K562 (cell line): Measurements from ENCODE around the gene LAT. TPM values are rescaled to one million over a fixed set of nuclear protein-coding genes. Genes with fewer than 3 reads are reported as not detected.
A peak's percentile ranks its signal among the peaks of the same experiment; 100 is the strongest.

Experiments
- ATAC-seq: fragments of 200-7000 bp; cut with Tn5 transposase; 3 replicates; pipeline ENCODE4 v1.9.1; 2020; ENCODE audit warnings: moderate library complexity
- BruUV-seq: library from RNA; stranded (reverse); fragments of 400-500 nt; replicated peaks from 2 replicates; lab custom pipeline; 2021; lab: Mats Ljungman, UMichigan
- CTCF ChIA-PET: fragments of 300-600 bp; formaldehyde crosslinking; extraction: SDS; loops from one replicate; lab custom pipeline; 2021; ENCODE audit warnings: low intra/inter-chr PET ratio; lab: Yijun Ruan, JAX
- POLR2A ChIA-PET: fragments of 300-600, 350-650 bp; sonication (Branson Sonifier 250); formaldehyde crosslinking; extraction: SDS; loops from one replicate; lab custom pipeline; 2021; ENCODE audit warnings: antibody characterized with exemption, inconsistent platforms; lab: Yijun Ruan, JAX
- DNase-seq, 4 experiments: peaks; one replicate each; pipeline versions ENCODE4 v3.0.0 to v3.0.0-alpha.2; 2011 to 2018; ENCODE audit warnings: low spot score in 3 of 4, mixed read lengths in 3 of 4; ENCODE audit errors: extremely low read depth in 1 of 4
- FAIRE-seq: peaks from 2 replicates; lab custom pipeline; 2011; peaks lifted over from hg19 to GRCh38; lab: Jason Lieb, UNC
- H2AFZ ChIP-seq: 2 replicates; pipeline ENCODE4 v1.6.0; 2011; ENCODE audit warnings: low read depth, low read length, control low read depth, inconsistent platforms
- H3K27ac ChIP-seq: fragments of 200-600 bp; 3 replicates; pipeline ENCODE4 v1.8.0; 2011; ENCODE audit warnings: low read depth, mild to moderate bottlenecking, control low read depth, inconsistent platforms, low read length, moderate library complexity, mixed read lengths; ENCODE audit errors: extremely low read depth
- H3K27me3 ChIP-seq, 2 experiments: fragments of 300-600 bp in 1 of 2; 2 replicates in 1 of 2; 3 replicates in 1 of 2; pipeline versions ENCODE4 v1.6.0 to v1.8.0; 2011; ENCODE audit warnings: inconsistent platforms in 2 of 2, low read length in 2 of 2, mild to moderate bottlenecking in 1 of 2, mixed read lengths in 1 of 2, moderate library complexity in 1 of 2; ENCODE audit not compliant: control insufficient read depth in 2 of 2, insufficient read depth in 2 of 2
- H3K36me3 ChIP-seq: fragments of 300-600 bp; 3 replicates; pipeline ENCODE4 v1.8.0; 2011; ENCODE audit warnings: mild to moderate bottlenecking, low read length, inconsistent platforms; ENCODE audit not compliant: control insufficient read depth, insufficient read depth
- H3K4me1 ChIP-seq, 2 experiments: fragments of 200-600 bp in 1 of 2; replicated peaks in 1 of 2; 2 replicates in 1 of 2; 3 replicates in 1 of 2; pipeline versions ENCODE4 v1.5.1 to v1.8.0; 2011; ENCODE audit warnings: inconsistent platforms in 2 of 2, low read length in 2 of 2, mild to moderate bottlenecking in 1 of 2, mixed read lengths in 1 of 2, moderate library complexity in 1 of 2; ENCODE audit not compliant: control insufficient read depth in 2 of 2, insufficient read depth in 2 of 2
- H3K4me2 ChIP-seq: 2 replicates; pipeline ENCODE4 v1.6.1; 2011; ENCODE audit warnings: low read length, control low read depth, inconsistent platforms, mixed read lengths; ENCODE audit not compliant: insufficient read depth
- H3K4me3 ChIP-seq: fragments of 200-600 bp; sonication (generic), shearing (Covaris generic); 2 replicates; pipeline ENCODE4 v1.5.1; 2016; ENCODE audit warnings: control low read depth, inconsistent platforms
- H3K79me2 ChIP-seq: fragments of 200-600 bp; 3 replicates; pipeline ENCODE4 v1.8.0; 2011; ENCODE audit warnings: low read length, inconsistent platforms; ENCODE audit not compliant: control insufficient read depth, insufficient read depth
- H3K9ac ChIP-seq, 2 experiments: 2 replicates each; pipeline versions ENCODE4 v1.6.0 to v1.6.1; 2011; ENCODE audit warnings: low read depth in 2 of 2, low read length in 2 of 2, control low read depth in 1 of 2, inconsistent platforms in 1 of 2, mild to moderate bottlenecking in 1 of 2, mixed read lengths in 1 of 2; ENCODE audit not compliant: insufficient read depth in 1 of 2
- H3K9me1 ChIP-seq: one replicate; pipeline ENCODE4 v1.6.0; 2011; ENCODE audit warnings: inconsistent platforms, mild to moderate bottlenecking, low read length, moderate library complexity; ENCODE audit not compliant: control insufficient read depth, insufficient read depth
- H3K9me3 ChIP-seq: replicated peaks from 2 replicates; pipeline ENCODE4 v1.5.1; 2011; ENCODE audit warnings: low read depth, low read length, inconsistent platforms; ENCODE audit not compliant: control insufficient read depth, insufficient read depth
- H4K20me1 ChIP-seq: replicated peaks from 2 replicates; pipeline ENCODE4 v1.6.1; 2011; ENCODE audit warnings: low read length, inconsistent platforms, mixed read lengths; ENCODE audit not compliant: control insufficient read depth, insufficient read depth
- CAMTA2 ChIP-seq: fragments of 250-450 bp; sonication (Bioruptor Pico); conservative IDR thresholded peaks from 2 replicates; pipeline ENCODE4 v1.5.1; 2022
- CEBPB ChIP-seq: fragments of 450-650 bp; IDR thresholded peaks from 2 replicates; pipeline ENCODE4 v1.6.1; 2016; ENCODE audit warnings: missing genetic modification characterization, missing compliant biosample characterization
- CEBPG ChIP-seq, 3 experiments: fragments of 200-800 bp in 1 of 3; sonication (Bioruptor generic) in 1 of 3; sonication (generic) in 1 of 3; formaldehyde crosslinking in 1 of 3; IDR thresholded peaks in 2 of 3; conservative IDR thresholded peaks in 1 of 3; 2 replicates each; pipeline versions ENCODE4 v1.6.1 to v1.8.0; 2016 to 2022; ENCODE audit warnings: missing compliant biosample characterization in 2 of 3, missing genetic modification characterization in 2 of 3, mild to moderate bottlenecking in 1 of 3, missing genetic modification reagents in 1 of 3
- CREBBP ChIP-seq: IDR thresholded peaks from one replicate; pipeline ENCODE4 v1.6.1; 2012; ENCODE audit warnings: low read depth, mild to moderate bottlenecking, control low read depth, inconsistent platforms, low read length
- JUNB ChIP-seq: fragments of 450-650 bp; formaldehyde crosslinking; conservative IDR thresholded peaks from 2 replicates; pipeline ENCODE4 v1.4.0; 2020; ENCODE audit warnings: mild to moderate bottlenecking
- POLR2H ChIP-seq: IDR thresholded peaks from 2 replicates; pipeline ENCODE4 v1.6.1; 2016; ENCODE audit warnings: missing genetic modification characterization, low read depth, mild to moderate bottlenecking, control low read depth, missing compliant biosample characterization, moderate library complexity
- RFX1 ChIP-seq: fragments of 450-650 bp; IDR thresholded peaks from 2 replicates; pipeline ENCODE4 v1.6.1; 2016; ENCODE audit warnings: mild to moderate bottlenecking, moderate library complexity
- ZBED1 ChIP-seq: IDR thresholded peaks from 2 replicates; pipeline ENCODE4 v1.6.1; 2014
- ZNF354B ChIP-seq: fragments of 250-450 bp; sonication (Bioruptor Pico); IDR thresholded peaks from 2 replicates; pipeline ENCODE4 v1.4.0; 2020
- ZNF431 ChIP-seq: sonication (generic); formaldehyde crosslinking; IDR thresholded peaks from 2 replicates; pipeline ENCODE4 v1.8.0; 2022; ENCODE audit warnings: mild to moderate bottlenecking, missing genetic modification reagents
- ZNF551 ChIP-seq: fragments of 250-450 bp; sonication (Bioruptor Pico); IDR thresholded peaks from 2 replicates; pipeline ENCODE4 v1.5.0; 2021; ENCODE audit warnings: mild to moderate bottlenecking, moderate library complexity
- WGBS: fragments of 100-300 bp; shearing (Covaris generic); methylation state at CpG from one replicate; pipeline ENCODE4 v1.1.6; 2016; ENCODE audit warnings: low coverage, mixed read lengths; ENCODE audit not compliant: insufficient coverage; ENCODE audit errors: missing lambda C conversion rate; 5-methylcytosine and 5-hydroxymethylcytosine counted together
- in situ Hi-C: fragments of 300-500 bp; cut with MboI; formaldehyde crosslinking; loops from 4 replicates; pipeline ENCODE4 v1.15.0; 2018; ENCODE audit warnings: inconsistent platforms, mixed read lengths
- intact Hi-C: fragments of 100-400 bp; cut with micrococcal nuclease; formaldehyde crosslinking; loops from 2 replicates; pipeline ENCODE4 v1.14.2; 2022
- polyA plus RNA-seq, 8 experiments: library from polyadenylated mRNA; depleted of rRNA in 4 of 8; stranded (reverse) in 5 of 8; unstranded in 3 of 8; fragments of >200 nt; fragmentation: Nextera tagmentation in 2 of 8; fragmentation: Illumina TruSeq in 1 of 8; extraction: Ambion mirVana in 2 of 8; extraction: Trizol in 1 of 8; gene quantifications; 2 replicates each; pipeline versions ENCODE4 v1.2.1 to v1.2.3, GENCODE V29; 2011 to 2014; ENCODE audit warnings: inconsistent platforms in 1 of 8, missing spikeins in 1 of 8
- total RNA-seq, 7 experiments: library from RNA; depleted of rRNA in 6 of 7; stranded (reverse); fragments of >200 nt in 6 of 7; fragmentation: Illumina TruSeq in 2 of 7; extraction: Trizol in 2 of 7; gene quantifications; 2 replicates each; pipeline versions ENCODE4 v1.2.1 to v1.2.3, GENCODE V29; 2011 to 2021; ENCODE audit warnings: low replicate concordance in 1 of 7
- TF ChIP-seq, protein P1 (sequence below): fragments of 450-650 bp; IDR thresholded peaks from 2 replicates; pipeline ENCODE4 v1.6.1; 2018; ENCODE audit warnings: mild to moderate bottlenecking, low read depth; ENCODE audit not compliant: partially characterized antibody
- TF ChIP-seq, protein P2 (sequence below): IDR thresholded peaks from 2 replicates; pipeline ENCODE4 v1.6.1; 2011; ENCODE audit not compliant: insufficient read length; ENCODE audit errors: extremely low read depth
- TF ChIP-seq, protein P3 (sequence below), 3 experiments: IDR thresholded peaks in 2 of 3; conservative IDR thresholded peaks in 1 of 3; 2 replicates each; pipeline ENCODE4 v1.5.1; 2011 to 2012; ENCODE audit warnings: low read length in 3 of 3, mild to moderate bottlenecking in 3 of 3, control low read depth in 2 of 3, improper control_type of control experiment in 1 of 3, inconsistent platforms in 1 of 3, low read depth in 1 of 3, mixed read lengths in 1 of 3, moderate library complexity in 1 of 3; ENCODE audit not compliant: insufficient read depth in 2 of 3
- TF ChIP-seq, protein P4 (sequence below): fragments of 250-450 bp; sonication (Bioruptor Pico); IDR thresholded peaks from 2 replicates; pipeline ENCODE4 v1.8.0; 2022; ENCODE audit warnings: inconsistent platforms, mild to moderate bottlenecking, moderate library complexity, borderline replicate concordance
- TF ChIP-seq, protein P5 (sequence below): sonication (generic); formaldehyde crosslinking; IDR thresholded peaks from 2 replicates; pipeline ENCODE4 v1.9.0; 2022; ENCODE audit warnings: mild to moderate bottlenecking, missing genetic modification reagents

The LAT gene
- total and polyA plus RNA-seq, 9 of the 15 experiments (the other 6 are each of a cell fraction or from before 2014, with no cell fraction given) = 0.40 to 4.2 (median 1.3) TPM

DNA sequence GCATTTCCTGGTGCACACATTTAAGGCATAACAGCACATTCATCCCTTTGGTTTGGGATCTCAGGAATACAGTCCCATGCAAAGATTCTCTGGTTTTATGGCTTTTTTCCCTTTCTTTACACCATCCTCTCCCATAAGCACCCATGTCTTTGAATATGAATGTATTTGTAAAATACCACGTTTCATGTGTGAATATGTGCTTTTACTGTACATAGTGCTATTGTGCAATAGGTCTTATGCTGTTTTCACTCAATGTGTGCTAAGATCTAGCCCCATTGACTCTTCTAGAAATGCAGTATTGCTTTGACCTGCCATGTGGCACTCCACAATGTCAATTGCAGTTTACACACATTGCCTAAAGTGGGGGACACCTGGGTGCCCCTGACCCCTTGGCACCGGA, 20.4 kb upstream of the LAT start:
- intact Hi-C loops (no loop called here), in situ Hi-C loops (loop anchor here (25.0 kb wide), 1 partner anchor 302 kb away; no protein-coding TSS in a partner anchor)
- Histone ChIP-seq H3K27me3 (no peaks in the 10 kb centered on the region), H3K36me3 (peaks cover 52% of the 10 kb centered on the region), H3K4me1 (no peaks in the 10 kb centered on the region), H2AFZ (no peak overlapping the region), H4K20me1 (no peaks in the 10 kb centered on the region), H3K9me1 (no peaks in the 10 kb centered on the region), H3K79me2 (no peaks in the 10 kb centered on the region), H3K9me3 (no peaks in the 10 kb centered on the region), H3K9ac (no peak overlapping the region), H3K27ac (no peak overlapping the region), H3K4me3 (no peak overlapping the region), H3K4me2 (no peak overlapping the region)
- ATAC-seq (no peak), DNase-seq (no peak), FAIRE-seq (no peak)
- no TSS peak for BruUV-seq
- ChIA-PET CTCF (no interaction called here), POLR2A (no interaction called here)
- 70% methylated on average over 2 of the region's 2 CpGs for WGBS
- TF ChIP-seq RFX1 (no peak), ZNF551 (CRISPR knock-in tag) (no peak), POLR2H (tag) (no peak), ZNF431 (CRISPR knock-in tag) (no peak), CEBPG (CRISPR knock-in tag; IDR thresholded peaks at IDR 0.05) (0 out of 2 replicates have a peak, but pooled peaks have one; percentile 48), CEBPG (tag; conservative IDR thresholded peaks at IDR 0.05 in 1 of 2, IDR thresholded peaks at IDR 0.05 in 1 of 2) (peak; percentile 71 to 80), CAMTA2 (CRISPR knock-in tag) (no peak), CREBBP (no peak), ZBED1 (no peak), CEBPB (tag) (peak; percentile 89), ZNF354B (CRISPR knock-in tag) (no peak), JUNB (no peak)
- TF ChIP-seq, protein P1, sequence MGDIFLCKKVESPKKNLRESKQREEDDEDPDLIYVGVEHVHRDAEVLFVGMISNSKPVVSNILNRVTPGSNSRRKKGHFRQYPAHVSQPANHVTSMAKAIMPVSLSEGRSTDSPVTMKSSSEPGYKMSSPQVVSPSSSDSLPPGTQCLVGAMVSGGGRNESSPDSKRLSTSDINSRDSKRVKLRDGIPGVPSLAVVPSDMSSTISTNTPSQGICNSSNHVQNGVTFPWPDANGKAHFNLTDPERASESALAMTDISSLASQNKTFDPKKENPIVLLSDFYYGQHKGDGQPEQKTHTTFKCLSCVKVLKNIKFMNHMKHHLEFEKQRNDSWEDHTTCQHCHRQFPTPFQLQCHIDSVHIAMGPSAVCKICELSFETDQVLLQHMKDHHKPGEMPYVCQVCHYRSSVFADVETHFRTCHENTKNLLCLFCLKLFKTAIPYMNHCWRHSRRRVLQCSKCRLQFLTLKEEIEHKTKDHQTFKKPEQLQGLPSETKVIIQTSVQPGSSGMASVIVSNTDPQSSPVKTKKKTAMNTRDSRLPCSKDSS = no peak
- TF ChIP-seq, protein P2, sequence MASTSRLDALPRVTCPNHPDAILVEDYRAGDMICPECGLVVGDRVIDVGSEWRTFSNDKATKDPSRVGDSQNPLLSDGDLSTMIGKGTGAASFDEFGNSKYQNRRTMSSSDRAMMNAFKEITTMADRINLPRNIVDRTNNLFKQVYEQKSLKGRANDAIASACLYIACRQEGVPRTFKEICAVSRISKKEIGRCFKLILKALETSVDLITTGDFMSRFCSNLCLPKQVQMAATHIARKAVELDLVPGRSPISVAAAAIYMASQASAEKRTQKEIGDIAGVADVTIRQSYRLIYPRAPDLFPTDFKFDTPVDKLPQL = no peak
- TF ChIP-seq, protein P3, sequence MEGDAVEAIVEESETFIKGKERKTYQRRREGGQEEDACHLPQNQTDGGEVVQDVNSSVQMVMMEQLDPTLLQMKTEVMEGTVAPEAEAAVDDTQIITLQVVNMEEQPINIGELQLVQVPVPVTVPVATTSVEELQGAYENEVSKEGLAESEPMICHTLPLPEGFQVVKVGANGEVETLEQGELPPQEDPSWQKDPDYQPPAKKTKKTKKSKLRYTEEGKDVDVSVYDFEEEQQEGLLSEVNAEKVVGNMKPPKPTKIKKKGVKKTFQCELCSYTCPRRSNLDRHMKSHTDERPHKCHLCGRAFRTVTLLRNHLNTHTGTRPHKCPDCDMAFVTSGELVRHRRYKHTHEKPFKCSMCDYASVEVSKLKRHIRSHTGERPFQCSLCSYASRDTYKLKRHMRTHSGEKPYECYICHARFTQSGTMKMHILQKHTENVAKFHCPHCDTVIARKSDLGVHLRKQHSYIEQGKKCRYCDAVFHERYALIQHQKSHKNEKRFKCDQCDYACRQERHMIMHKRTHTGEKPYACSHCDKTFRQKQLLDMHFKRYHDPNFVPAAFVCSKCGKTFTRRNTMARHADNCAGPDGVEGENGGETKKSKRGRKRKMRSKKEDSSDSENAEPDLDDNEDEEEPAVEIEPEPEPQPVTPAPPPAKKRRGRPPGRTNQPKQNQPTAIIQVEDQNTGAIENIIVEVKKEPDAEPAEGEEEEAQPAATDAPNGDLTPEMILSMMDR (IDR thresholded peaks at IDR 0.05 in 2 of 3, conservative IDR thresholded peaks at IDR 0.05 in 1 of 3; ENCODE audit: insufficient read depth in 2 of 3, low read depth in 1 of 3, low read length in 3 of 3) = no peak
- TF ChIP-seq, protein P4, sequence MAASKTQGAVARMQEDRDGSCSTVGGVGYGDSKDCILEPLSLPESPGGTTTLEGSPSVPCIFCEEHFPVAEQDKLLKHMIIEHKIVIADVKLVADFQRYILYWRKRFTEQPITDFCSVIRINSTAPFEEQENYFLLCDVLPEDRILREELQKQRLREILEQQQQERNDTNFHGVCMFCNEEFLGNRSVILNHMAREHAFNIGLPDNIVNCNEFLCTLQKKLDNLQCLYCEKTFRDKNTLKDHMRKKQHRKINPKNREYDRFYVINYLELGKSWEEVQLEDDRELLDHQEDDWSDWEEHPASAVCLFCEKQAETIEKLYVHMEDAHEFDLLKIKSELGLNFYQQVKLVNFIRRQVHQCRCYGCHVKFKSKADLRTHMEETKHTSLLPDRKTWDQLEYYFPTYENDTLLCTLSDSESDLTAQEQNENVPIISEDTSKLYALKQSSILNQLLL (CRISPR knock-in tag) = no peak
- TF ChIP-seq, protein P5, sequence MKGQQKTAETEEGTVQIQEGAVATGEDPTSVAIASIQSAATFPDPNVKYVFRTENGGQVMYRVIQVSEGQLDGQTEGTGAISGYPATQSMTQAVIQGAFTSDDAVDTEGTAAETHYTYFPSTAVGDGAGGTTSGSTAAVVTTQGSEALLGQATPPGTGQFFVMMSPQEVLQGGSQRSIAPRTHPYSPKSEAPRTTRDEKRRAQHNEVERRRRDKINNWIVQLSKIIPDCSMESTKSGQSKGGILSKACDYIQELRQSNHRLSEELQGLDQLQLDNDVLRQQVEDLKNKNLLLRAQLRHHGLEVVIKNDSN (CRISPR knock-in tag) = no peak
